NCI-H1417 treated with DMSO at 0.1 percent for 48 hours (cell line): Measurements from ENCODE around the gene RAB11A.

Experiments used
- DNase-seq: peaks from one replicate; lab custom pipeline; 2025; lab: John Stamatoyannopoulos, UW

Gene RAB11A

DNA sequence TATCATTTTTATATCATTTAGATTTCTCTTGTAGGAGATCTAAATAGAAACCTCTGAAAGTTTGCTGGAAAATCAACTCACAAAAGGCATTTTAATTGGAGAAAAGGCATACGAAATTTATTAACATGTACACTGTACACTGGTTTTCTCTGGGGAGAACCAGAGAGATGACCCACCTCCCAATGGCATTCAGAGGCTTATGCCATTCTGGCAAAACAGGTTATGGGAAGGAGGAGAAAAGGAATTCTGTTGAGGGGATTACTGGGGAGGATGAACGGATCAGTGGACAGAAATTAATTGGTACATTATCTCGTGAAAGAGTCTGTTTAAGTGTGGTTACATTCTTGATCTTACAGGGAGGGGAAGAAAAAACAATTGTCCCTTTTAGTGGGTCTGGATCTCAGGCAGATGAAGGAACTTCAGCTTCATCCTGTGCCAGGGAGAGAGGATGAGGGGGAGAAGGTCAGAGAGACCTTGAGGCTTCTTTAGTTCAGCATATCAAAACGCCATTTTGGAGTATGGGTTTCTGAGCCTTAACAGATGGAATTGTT, 16.5 kb downstream of the RAB11A start:
- no peak for DNase-seq

DNA sequence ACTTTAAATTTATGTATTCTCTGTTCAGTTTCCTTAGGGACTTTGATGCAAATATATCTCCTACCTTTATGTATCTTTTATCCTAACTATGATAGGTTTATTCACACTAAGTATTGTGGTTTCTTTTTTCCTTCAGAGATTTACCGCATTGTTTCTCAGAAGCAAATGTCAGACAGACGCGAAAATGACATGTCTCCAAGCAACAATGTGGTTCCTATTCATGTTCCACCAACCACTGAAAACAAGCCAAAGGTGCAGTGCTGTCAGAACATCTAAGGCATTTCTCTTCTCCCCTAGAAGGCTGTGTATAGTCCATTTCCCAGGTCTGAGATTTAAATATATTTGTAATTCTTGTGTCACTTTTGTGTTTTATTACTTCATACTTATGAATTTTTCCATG, 18.3 kb downstream of the RAB11A start:
- DNase-seq: no peak

DNA sequence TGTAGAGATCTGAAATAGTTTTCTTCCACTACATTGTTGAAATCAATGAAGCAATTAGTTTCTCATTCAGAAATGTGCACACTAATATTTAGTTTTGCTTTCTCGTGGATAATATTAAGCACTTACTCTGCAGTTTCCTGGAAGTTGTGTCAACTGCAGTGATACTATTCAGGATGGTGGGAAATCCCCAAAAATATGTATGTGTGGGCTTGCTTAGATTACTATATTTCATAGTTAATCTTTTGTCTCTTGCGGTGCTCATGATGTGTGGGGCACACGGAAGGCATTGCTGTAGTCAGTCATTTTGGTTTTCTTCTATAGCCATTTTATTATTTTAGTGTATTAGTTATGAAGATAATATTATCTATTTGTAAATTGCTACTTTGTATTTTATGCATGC, 19.7 kb downstream of the RAB11A start:
- DNase-seq: no peak

DNA sequence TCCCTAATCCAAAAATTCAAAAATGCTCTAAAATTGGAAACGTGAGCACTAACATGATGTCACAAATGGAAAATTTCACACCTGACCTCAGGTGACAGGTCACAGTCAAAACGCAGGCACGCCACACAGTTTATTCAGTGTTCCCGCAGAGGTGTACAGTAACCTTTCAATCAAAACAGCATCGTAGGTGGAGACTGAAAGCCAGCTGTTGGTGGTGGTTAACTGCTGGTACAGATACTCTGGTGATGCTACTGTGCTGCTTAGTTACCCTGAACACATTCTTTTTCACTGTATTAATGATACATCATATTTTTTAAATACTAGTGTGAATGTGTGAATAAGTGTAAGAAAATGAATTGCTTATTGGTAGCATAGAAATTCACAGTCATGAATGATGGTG, 23.8 kb downstream of the RAB11A start:
- no peak for DNase-seq

- no peak for DNase-seq
Measured at GRCh38 chr15:65896236-65896635, 26.9 kb downstream of the RAB11A start.

GRCh38 chr15:65900488-65900887, 31.2 kb downstream of the RAB11A start:
- no peak for DNase-seq

GRCh38 chr15:65901336-65901735, 32.0 kb downstream of the RAB11A start:
- DNase-seq: no peak

DNA sequence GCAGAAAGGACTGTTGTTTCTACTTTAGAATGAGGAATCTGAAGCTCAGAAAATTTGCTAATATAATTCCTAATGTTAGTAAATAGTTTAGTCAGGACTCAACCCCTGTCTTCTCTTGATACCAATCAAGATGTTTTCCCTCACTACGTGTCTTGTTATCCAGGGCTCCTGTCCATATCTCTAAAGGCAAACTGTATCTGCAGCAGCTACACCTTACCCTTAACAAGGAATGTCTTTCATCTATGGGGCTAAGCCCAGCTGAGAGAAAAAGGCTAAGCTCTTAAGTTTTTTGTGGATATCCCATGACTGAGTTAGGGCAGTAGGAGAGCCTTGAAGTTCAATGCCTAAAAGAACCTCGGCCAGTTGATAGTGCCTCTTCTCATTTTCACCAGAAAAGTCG, 32.5 kb downstream of the RAB11A start:
- DNase-seq: no peak

DNA sequence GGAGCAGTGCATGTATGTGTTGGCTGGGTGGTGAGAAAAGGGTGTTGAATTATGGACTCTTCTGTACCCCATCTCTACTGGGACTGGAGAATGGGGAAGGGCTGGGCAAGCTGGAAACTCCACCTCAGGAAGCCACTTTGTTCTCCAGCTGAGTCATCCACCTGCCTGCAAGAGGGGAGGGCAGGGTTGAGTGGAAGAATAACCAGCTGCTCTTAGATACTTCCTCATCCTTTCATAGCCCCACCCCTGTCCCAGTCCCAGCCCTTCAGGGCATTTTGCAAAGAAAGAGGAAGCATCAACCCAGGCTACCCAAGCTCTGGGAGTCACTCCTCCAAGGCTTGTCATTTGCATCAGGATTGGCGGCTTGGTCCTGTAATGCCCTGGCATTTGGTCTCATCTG, 33.1 kb downstream of the RAB11A start:
- DNase-seq: no peak

GRCh38 chr15:65903296-65904073, 34.2 kb downstream of the RAB11A start:
- DNase-seq: no peak

GRCh38 chr15:65904301-65904700, 35.0 kb downstream of the RAB11A start:
- no peak for DNase-seq

GRCh38 chr15:65906396-65906795, 37.1 kb downstream of the RAB11A start:
- no peak for DNase-seq

GRCh38 chr15:65907661-65908060, 38.4 kb downstream of the RAB11A start:
- no peak for DNase-seq

DNA sequence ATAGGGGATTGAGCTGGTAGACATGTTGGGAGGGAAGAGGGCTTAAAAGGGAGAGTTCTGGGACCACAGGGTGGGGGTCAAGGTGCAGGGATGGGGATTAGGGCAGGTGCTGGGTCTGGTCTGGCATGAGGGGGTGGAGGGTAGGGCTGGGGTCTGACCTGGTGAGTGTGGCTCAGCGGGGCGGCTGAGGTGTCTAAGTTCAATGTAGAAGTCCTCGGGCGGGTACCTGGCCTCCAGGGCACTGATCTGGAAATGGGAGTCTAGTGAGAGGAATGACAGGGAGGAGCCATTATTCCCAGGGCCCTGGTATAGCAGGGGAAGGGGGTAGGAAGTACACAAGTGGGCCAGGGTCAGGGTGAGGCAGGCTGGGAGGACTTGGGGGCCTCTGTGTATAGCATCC, 39.6 kb downstream of the RAB11A start:
- DNase-seq: no peak

GRCh38 chr15:65909831-65910230, 40.5 kb downstream of the RAB11A start:
- no peak for DNase-seq

- DNase-seq: no peak
Measured at GRCh38 chr15:65910341-65910740, 41.0 kb downstream of the RAB11A start.

DNA sequence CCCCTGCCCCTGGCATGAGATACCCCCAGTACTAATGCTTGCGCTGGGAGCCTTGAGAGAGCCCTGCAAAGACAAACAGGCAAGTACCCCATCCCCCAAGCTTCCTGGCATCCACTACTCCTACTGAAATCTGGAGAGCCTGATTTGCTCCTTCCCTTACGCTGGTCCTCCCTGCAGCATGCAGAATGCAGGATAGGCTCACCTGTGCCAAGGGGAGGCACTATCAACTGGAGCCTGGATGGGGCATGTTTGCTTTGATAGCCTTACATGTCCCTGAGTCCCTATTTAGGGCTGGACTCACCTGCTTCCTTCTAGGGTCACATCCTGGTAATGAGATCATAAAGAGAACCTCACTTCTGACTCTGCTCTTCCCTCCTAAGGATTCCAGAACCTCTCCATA, 42.9 kb downstream of the RAB11A start:
- no peak for DNase-seq

- no peak for DNase-seq
Measured at GRCh38 chr15:65913631-65914199, 44.4 kb downstream of the RAB11A start.

DNA sequence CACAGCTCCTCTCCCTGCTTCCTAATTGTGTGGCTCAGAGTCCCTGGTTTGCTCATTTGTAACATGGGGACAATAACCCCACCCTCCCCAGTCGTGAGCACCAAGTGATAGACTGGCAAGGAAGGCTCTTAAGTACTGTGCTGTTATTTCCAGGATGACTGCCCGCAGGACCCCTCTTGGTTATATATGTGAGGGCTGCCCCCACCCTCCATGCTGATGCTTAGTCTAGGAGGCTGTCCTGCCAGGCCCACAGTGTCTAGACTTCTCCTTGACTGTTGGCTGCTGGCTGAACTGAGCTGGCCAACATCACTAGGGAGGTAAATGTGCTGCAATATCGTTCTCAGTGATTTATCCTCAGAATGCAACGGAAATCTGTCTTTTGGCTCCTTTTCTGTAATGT, 45.1 kb downstream of the RAB11A start:
- no peak for DNase-seq

- no peak for DNase-seq
Measured at GRCh38 chr15:65914981-65915925, 46.0 kb downstream of the RAB11A start.

GRCh38 chr15:65916041-65916663, 46.9 kb downstream of the RAB11A start:
- DNase-seq: no peak
